Measurements from ENCODE around the gene ABCC3.
"Not testable (repeated sequence)": the region's sequence is repeated elsewhere in the genome, so short reads cannot be mapped to it uniquely, and the experiment has no call there.

ABCC3 gene

GRCh38 chr17:50710650-50711049 is 76.0 kb downstream of the ABCC3 start:
- no peak for DNase-seq

GRCh38 chr17:50712641-50713040 is 78.0 kb downstream of the ABCC3 start:
- no peak for DNase-seq

- no peak for DNase-seq
These were observed 80.8 kb downstream of the ABCC3 start for GRCh38 chr17:50715471-50715870.

DNA sequence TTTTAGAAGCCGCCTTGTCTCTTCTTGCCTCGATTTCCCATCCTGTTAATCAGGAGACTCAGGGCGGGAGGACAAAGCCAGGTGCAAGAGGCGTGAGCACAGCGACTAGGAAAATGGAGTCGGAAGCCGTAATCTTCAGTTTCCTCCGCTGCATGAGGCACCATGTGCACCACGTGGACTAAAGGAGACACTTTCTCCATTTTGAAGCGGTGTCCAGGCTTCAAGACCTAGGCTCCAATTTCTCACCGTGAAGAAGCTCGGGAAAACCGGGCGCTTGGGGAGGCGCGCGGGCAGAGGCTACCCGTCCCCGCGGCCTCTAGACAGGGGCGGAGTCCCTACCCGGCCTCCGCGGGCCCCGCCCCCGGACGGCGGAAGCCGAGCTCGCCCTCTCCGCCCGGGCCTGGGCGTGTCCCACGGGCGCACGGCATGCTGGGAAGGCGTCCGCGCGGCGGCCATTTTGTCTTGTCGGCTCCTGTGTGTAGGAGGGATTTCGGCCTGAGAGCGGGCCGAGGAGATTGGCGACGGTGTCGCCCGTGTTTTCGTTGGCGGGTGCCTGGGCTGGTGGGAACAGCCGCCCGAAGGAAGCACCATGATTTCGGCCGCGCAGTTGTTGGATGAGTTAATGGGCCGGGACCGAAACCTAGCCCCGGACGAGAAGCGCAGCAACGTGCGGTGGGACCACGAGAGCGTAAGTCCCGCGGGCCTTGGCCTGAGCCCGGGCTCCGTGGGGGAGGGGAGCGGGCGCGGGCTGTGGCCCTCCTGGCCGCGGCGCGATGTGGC is 84.7 kb downstream of the ABCC3 start, which contains the start of gene LUC7L3:
Gene LUC7L3 (plus strand): TSS at position 460 of the 780 bp plus-strand sequence. CDS start 130 bp downstream, at position 590.
- peak; percentile 91 to 93 for DNase-seq

DNA sequence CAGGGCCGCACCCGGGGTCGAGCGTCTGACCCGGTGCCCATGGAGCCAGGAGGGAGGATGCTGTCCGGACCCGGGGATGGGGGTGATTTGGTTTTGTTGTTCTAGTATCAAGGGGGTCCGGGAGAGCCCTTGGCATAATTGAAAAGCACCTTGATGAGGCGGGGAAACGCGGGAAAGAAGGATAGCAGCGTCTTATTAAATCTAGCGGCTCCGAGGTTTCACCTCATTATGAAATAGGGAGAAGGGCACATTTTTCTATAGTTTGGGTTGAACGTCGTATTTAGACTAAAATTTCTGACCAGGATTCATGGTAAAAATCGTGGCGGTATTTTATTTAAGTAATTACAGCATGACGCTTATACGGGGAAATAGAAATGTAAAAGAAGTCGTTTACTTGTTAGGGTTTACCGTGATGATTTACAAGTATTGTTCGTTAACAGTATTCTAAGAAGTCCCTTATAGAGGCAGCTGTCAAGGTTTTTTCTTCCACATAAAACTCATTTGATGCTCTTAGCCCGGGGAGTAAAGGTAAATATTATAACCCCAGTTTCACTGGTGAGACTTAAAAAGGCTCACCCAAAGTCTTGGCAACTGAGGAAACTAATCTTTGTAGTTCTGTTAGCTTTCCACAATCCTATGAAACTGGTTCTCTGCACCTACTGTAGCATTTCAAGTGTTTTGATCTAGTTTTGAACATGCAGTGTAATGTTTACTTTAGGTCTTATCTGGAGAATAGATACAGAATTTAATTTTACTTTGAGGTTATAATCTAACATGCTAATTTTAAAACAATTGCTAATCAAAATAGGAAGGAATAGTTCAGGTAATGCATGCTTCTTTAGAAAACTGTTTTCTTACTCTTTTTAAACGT is 85.5 kb downstream of the ABCC3 start:
- DNase-seq: no peak

GRCh38 chr17:50721194-50722010 is 86.7 kb downstream of the ABCC3 start:
- no peak for DNase-seq

DNA sequence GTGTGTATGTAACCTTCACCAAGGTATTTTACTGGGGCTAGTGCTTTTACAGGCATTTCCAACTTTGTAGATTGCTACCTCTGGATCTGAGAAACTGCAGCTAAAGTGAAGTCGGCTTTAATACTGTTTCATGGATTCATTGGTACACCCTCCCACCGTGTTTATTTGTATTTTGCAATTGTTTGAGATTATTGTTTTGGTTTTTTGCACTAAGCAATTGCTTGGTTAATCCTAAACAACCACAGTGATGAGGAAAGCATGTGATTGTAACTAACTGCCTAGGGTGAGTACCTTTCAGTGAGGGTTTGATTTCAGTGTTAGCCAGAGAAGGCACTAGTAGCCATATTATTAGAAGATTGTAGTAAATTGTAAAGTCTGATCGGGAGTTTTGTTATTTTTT is 88.1 kb downstream of the ABCC3 start:
- DNase-seq: no peak

DNA sequence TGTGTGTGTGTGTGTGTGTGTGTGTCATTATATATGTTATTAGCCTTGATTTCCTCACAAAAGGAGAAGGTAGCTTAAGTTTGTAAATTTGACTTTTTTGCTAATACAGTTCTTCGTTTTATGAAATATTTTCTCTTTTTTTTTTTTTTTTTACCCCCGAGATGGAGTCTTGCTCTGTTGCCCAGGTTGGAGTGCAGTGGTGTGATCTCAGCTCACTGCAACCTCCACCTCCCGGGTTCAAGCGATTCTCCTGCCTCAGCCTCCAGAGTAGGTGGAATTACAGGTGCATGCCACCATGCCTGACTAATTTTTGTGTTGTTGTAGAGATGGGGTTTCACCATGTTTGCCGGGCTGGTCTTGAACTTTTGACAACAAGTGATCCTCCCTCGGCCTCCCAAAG is 89.9 kb downstream of the ABCC3 start:
- not testable (repeated sequence) for DNase-seq

- no peak for DNase-seq
These were observed 91.3 kb downstream of the ABCC3 start for GRCh38 chr17:50725769-50726655.

DNA sequence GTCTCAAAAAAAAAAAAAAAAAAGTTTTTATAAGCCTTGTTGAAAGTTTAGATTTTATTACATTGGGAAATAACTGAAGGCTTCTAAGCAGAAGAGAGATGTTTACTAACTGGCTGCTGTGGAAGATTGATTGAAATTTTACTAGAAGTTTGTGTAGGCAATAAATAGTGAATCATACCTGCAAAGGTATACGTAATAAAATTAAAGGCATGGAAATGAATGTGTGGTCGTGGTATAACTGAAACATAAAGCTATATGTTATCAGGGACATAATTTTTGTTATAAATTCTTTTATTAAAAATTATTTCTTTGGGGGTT is 93.4 kb downstream of the ABCC3 start:
- no peak for DNase-seq

- DNase-seq: no peak
These were observed 94.4 kb downstream of the ABCC3 start for GRCh38 chr17:50728881-50729765.

GRCh38 chr17:50731575-50732460 is 97.1 kb downstream of the ABCC3 start:
- no peak for DNase-seq

DNA sequence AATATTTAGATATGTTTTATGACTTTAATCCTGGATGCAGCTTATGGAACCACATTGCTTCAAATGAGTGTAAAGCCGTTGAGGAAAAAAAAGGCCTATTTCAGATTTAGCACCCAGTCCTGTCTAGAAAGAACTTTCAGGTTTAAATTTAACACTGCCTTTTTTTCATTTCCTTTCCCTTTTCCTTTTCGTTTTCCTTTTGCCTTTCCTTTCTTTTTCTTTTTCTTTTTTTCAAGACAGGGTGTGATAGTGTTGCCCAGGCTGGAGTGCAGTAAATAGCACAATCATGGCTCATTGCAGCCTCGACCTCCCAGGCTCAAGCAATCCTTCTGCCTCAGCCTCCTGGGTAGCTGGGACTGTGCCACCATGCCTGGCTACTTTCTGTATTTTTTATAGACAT is 100.6 kb downstream of the ABCC3 start:
- DNase-seq: no peak

DNA sequence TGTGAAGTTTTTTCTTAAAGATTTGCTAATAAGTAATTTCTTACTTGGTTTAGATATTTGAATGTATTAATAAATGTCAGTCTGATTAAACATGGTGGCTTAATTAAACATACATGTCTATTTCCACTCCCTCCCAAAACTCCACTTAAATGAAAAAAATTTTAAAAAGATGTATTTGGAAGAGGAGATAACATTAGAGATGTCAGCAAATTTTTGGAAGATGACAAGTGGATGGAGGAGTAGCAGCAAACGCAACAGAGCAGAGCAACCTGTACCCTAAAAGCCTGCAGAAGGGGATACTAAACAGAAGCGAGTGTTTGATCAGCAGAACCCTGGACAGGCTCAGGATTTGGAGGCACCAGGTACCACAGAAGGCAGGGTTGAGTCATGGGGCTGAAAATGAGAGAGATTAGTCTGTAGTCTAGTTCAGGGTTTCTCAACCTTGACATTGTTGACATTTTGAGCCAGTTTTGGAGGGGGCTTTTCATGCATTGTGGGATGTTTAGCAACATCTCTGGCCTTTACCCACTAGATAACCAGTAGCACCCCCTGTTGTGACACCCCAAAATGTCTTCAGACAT is 102.5 kb downstream of the ABCC3 start:
- DNase-seq: no peak

GRCh38 chr17:50739098-50739497 is 104.4 kb downstream of the ABCC3 start:
- no peak for DNase-seq

All from stimulated activated CD4-positive, alpha-beta T cell treated with anti-CD3 and anti-CD28 coated beads, Interleukin-4, amount 100 ng/mL, for 4 hours (primary cell).